HG03039 (cell line): ENCODE measurements around the gene CAPN5.

Source experiments
- ATAC-seq: cut with Tn5 transposase; IDR thresholded peaks from one replicate; pipeline ENCODE4 v1.9.1; 2021; ENCODE audit warnings: mild to moderate bottlenecking, moderate library complexity; ENCODE audit not compliant: unreplicated experiment

Gene CAPN5

GRCh38 chr11:77063407-77063806 is 3.4 kb upstream of the CAPN5 start:
- ATAC-seq: no peak

DNA sequence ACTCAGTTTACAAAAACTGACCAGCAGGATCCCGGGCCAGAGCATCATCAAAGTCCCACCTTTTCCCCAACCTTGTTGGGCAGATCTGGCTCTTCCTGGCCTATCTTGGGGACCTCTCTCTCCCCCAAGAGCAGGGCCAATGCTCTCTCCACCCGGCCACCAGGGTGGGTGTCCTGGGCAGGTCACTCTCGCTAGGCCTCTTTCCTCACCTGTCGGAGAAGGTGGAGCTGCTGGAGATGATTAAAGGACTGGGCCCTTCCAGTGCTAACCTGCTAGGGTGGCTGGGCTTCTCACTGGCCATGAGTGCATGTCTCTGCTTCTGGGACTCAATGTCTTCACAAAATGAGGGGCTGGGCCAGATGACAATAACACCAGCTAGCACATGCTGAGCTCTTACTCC is 2.9 kb upstream of the CAPN5 start:
- ATAC-seq: no peak

GRCh38 chr11:77064648-77065217 is 2.0 kb upstream of the CAPN5 start:
- no peak for ATAC-seq

GRCh38 chr11:77065878-77066228 is 918 bp upstream of the CAPN5 start:
- ATAC-seq: no peak

GRCh38 chr11:77067861-77068443 is 1.2 kb downstream of the CAPN5 start:
- ATAC-seq: no peak

DNA sequence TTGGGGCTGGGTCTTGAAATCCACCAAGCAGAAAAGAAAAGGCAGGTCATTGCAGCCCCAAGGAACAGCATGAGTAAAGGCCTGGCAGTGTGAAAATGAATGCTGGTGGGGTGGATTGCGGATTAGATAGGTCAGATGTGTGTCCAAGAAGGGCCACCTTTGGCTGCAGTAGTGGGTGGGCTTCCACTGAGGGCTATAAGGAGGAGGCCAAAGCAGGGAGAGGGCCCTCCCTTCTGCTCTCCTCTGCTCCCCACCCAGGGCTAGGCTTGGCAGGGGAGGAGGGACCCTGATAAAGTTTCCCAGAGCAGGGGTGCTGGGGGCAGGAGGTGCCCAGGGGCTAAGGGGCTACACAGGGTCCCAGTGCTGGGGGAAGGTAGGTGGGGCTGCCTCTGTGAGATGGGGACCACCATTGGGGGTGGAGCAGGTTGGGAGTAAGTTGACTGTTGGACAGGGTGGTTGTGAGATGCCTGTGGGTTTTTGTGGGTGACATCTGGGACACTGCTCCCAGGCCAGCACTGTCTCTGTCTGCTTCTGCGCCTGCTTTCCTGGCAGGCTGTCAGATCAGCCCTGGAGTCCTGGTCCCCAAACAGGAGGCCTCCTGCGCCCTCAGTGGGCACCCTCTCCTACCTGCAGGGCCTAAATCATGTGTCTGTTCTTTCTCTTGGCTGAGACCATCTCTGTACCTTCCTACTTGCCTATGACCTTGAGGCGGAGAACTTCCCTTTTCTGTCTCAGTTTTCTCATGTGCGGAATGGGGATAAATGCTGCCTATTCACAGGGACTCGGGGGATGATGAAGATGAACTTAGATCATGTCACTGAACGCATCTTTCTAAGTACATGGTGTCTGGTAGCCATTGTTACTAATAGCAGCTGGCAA is 1.9 kb downstream of the CAPN5 start:
- no peak for ATAC-seq

DNA sequence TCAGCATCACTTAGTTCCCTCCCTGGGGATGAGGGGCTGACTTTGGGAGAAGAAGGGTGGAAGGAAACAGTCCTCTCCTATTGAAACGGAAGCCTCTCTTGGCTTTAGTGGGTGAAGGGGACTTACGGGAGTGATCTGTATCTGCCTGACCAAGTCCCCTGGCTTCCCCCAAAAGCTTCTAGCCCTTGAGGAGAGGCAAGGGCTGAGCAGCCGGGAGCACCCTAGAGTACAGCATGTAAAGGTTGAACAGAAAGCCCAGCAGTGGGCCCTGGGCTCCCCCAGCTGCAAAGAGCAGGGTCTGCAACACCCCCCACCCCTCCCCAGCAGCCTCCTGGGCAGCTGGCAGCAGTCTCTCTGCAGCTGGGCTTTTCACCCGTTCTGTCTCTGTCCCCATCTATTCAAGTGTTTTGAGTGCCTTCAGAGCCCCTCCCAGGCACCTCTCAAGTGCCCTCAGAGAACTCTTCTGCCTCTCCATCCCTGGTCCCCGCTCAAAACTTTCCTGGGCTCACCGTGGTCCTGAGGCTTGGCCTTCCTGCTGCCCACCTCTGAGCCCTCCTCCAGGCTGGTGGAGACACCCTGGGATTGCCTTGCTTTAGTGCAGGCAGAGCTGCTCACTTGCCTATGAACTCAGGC is 2.7 kb downstream of the CAPN5 start:
- no peak for ATAC-seq

DNA sequence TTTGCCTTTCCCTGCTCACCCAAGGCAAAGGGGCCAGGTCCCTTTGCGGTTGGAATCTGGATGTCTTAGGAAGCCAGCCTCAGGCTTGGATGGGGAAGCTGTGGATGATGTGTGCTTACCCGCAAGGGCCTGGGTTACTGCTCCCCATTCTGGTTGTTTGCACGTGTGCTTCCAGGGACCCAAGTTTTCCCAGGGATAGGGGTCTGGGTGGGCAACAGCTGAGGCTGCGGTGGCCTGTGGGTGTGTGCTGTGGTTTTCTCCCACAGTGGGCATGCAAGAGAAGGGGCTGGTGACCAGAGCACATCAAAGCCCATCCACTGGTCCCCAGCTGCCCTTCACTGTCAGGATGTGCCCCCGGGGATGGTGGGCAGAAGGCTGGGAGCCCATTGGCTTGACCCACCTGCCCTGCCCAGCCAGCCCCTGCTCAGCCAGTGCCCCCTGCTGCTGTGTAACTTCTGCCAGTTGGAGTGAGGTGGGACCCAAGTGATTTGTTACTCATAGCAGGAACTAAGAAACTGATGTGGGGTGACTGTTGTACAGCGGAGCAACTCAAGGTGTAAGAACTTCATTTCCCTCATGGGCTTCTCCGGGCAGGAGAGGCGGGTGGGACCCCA is 3.3 kb downstream of the CAPN5 start:
- ATAC-seq: no peak

- no peak for ATAC-seq
Measured at GRCh38 chr11:77071077-77071476, 4.3 kb downstream of the CAPN5 start.

GRCh38 chr11:77071671-77072605 is 5.2 kb downstream of the CAPN5 start:
- ATAC-seq: no peak

- no peak for ATAC-seq
Measured at GRCh38 chr11:77072851-77073327, 6.1 kb downstream of the CAPN5 start.

DNA sequence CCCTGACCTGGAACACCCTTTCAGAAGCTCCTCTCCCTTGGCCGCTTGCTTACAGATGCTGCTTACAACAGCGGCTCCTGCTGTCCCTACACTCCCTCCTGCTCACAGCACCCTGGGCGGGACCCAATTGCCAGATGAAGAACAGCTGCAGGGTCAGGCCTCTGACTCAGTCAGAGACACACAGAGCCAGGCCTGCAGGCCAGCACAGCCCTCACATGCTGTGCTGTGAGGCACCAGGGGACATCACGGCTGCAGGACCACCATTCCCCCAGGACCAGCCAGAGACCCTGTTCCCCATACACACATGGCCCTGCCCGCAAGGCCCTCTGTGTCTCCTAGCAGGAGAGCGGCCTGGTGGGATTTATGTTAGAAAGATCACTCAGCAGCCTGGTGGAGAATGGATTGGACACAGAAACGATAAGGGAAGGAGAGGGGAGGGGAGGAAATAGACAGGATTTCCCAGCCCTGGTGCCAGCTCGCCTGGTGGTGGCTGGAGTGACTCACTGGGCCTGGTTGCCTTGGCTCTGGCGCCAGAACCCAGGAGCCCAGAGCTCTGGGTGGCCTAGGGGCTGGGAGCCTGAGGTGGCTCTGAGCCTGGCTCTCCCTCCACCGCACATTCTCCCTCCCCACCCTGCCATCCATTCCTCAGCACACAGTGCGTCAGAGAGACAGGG is 6.7 kb downstream of the CAPN5 start:
- ATAC-seq: no peak

DNA sequence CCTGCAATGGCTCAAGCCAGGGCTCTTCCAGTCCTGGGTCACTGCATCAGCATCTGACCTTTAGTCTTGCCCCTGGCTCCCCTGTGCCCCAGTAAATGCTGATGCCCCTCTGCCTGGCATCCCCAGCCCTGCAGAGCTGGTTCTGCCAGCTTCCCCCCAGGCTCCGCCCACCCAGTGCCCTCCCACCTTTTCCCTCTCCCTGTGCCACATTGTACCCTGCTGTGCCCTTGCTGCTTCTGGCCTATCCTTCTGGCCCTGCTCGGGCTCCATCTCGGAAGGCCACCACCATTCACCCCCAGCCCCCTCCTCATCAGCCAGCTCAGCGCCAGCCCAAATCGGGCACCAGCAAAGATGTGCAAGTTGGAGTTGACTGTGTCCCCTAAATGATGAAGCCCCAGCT is 7.4 kb downstream of the CAPN5 start:
- ATAC-seq: no peak

DNA sequence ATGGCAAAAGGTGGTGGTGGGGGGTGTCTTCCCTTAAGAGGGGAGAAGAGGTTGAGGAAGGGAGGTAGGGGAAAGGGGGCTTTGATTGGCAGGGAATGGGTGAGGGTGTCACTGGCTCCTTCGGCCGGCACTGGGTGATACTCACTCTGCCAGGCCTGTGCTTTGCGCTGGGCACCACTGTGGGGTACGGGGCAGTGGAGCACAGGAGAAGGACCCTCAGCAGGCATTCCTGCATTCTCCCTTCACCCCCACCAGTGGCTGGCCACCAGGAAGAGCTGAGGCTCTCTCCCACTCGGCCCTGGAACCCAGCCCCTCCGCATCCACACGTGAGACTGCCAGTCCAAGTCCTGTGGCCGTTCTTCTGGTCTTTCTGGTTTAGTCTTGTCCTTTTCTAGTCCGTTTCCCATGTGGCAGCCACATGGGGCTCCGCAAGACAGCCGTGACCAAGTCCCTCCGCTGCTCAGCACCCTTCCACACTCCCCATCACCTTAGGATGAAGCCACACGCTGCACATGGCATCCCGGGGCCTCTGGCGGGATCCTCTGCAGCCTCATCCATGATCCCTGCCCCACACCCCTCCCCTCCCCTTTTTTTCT is 8.0 kb downstream of the CAPN5 start:
- ATAC-seq: no peak

GRCh38 chr11:77075425-77075905 is 8.7 kb downstream of the CAPN5 start:
- no peak for ATAC-seq

DNA sequence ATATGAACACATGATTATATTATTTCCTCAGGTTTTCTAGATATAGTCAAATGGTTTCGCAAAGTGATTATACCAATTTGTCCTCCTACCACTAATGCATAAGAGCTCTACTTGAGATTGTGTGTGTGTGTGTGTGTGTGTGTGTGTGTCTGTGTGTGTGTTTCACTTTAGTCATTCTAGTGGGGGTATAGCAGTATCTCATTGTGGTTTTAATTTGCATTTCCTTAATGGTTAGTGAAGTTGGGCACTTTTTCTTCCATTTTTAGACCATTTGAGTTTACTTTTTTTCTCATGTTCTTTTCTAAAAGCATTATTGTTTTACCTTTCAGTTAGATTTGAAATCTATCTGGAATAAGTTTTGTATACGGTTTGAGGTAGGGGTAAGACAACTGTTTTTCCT is 12.9 kb downstream of the CAPN5 start:
- ATAC-seq: no peak

- ATAC-seq: no peak
Measured at GRCh38 chr11:77080643-77081210, 14.0 kb downstream of the CAPN5 start.

DNA sequence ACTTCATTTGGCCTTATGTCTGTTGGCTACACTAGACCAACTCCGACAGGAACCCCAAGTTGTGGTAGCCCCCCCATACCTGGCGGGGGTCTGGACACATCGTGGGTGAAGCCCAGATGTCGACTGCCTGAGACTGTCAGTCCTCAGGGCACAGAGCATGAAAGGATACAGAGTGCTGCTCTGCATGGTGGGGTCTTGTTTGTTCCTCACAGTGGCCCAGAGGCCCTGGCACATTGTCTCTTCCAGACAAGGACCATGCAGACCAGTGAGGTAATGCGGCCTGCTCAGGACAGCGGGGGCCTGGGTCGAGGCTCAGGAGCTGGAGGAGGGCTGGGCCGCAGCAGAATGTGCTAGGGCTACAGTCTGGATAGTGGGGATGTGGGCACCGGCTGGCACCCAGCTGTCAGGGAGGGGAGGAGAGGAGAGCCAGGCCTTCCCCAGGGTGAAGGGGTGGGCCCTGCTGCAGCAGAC is 14.6 kb downstream of the CAPN5 start:
- ATAC-seq: no peak
